Limb (tissue), 2 donors: ENCODE data around the gene BRSK1.

Experiments used
- DNase-seq, 2 donors: peaks; one replicate each; pipeline ENCODE4 v3.0.0-alpha.2; 2016; ENCODE audit errors: extremely low spot score in 2 of 2

BRSK1 gene

DNA sequence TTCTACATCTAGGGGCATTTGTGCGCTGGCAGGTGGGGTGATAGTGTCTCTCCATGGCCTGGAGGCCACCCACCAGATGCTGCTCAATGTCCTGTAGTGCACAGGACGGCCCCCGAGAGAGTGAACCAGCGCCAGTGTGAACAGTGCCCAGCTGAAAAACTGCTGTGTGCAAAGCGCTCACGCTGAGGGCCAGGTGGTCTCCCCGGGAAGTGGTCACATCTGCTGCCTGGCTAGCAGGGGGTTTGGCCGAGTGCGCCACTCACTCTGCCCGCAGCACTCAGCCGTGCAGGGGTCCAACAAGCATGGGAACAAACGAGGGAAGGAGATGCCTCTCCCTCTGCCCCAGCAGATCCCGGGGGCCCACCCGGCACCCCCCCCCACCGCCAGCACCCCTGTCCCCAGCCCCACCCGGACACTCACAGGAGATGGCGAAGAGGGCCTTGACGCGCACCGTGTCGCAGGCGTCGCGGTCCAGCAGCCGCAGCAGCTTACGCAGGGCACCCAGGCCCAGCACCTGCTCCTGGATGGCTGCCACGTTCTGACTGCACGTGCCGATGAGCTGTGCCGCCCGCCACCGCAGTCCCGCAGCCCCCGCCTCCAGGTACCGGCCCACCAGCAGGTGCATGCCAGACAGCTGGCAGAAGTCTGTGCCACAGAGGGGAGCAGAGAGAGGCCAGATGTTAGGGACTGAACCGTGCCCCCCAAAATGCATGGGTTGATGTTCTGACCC is 9.7 kb upstream of the BRSK1 start:
- no peak for DNase-seq

- no peak for DNase-seq
These were observed 7.7 kb upstream of the BRSK1 start for GRCh38 chr19:55275851-55276719.

DNA sequence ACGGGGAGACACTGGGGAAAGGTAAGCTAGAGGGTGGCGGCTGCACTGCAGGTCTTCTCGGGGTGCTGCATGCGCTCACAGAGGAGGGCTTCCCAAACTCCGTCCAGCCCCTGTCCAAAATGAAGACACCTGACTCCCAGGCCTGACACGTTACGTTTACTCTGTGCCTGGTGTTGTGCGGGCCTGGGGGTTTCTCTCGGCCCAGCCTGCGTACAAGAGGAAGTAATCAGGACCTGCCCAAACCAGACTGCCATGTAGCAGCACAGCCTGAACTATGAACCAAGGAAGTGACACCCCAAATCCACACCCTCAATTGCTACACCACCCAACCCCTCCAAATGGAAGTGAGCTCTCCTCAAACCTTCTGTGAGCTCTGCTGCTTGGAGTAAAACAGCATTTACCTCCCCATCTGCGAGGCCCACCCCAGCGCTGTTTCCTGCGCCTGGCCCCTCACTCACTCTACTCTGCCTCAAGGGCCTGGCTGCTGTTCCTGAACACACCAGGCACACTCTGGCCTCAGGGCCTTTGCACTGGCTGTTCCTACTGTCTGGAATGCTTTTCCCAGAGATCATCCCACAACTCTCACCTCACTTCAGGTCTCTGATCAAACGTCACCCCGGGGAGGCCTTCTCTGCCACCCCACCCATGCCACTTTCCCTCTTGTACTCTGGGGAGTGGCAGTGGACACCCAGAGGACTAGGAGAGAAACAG is 6.9 kb upstream of the BRSK1 start:
- DNase-seq = no peak

- DNase-seq = no peak
These were observed 6.3 kb upstream of the BRSK1 start for GRCh38 chr19:55277494-55277893.

- DNase-seq = no peak
These were observed 5.2 kb upstream of the BRSK1 start for GRCh38 chr19:55278391-55279135.

- no peak for DNase-seq
These were observed 4.5 kb upstream of the BRSK1 start for GRCh38 chr19:55279340-55279739.

DNA sequence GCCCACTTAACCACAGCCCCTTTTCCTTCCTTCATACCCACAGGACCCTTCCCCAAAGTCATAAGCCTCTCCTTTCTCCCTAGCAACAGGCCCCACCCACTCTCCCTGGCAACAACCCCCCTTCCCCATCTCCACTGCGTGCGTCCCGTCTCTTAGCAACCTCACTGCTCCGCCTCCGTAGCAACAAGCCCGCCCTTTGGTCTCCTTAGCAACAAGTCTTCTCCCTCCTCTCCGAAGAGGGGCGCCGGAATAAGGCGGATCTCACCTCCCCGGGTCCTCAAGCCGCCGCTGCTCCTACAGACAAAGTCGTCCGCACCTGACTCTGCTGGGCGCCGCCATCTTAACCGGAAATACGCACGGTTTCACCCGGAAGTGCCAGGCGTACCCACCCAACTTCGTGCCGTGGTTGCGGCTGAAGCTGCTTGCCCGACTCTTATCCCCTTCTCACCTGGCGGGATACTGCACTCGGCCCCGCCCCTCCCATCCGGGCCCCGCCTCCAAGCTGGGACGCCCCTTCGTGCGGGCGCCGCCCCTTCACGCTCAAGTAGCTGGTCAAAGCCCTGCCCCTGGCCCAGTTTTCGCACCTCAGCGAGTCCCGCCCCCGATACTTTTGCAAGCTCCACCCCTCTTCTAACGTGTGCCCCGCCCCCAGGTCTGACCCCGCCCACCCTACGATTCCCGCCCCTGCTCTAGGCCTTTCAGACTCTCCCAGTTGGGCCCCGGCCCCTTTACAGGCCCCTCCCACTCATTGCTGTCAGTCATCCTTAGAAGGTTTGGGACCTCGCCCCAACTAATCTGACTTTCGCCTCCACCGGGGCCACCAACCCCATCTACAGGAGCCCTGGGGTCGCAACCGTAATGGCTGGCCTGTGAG is 3.8 kb upstream of the BRSK1 start, which contains the start of gene HSPBP1:
Gene HSPBP1 (minus strand): TSS at position 341 of the 874 bp plus-strand sequence. CDS start 502 bp downstream, outside the sequence.
- DNase-seq = peak; percentile 95 to 96

- DNase-seq = peak in 1 of 2 donors; percentile 56
These were observed 735 bp downstream of the BRSK1 start for GRCh38 chr19:55284405-55285058.

DNA sequence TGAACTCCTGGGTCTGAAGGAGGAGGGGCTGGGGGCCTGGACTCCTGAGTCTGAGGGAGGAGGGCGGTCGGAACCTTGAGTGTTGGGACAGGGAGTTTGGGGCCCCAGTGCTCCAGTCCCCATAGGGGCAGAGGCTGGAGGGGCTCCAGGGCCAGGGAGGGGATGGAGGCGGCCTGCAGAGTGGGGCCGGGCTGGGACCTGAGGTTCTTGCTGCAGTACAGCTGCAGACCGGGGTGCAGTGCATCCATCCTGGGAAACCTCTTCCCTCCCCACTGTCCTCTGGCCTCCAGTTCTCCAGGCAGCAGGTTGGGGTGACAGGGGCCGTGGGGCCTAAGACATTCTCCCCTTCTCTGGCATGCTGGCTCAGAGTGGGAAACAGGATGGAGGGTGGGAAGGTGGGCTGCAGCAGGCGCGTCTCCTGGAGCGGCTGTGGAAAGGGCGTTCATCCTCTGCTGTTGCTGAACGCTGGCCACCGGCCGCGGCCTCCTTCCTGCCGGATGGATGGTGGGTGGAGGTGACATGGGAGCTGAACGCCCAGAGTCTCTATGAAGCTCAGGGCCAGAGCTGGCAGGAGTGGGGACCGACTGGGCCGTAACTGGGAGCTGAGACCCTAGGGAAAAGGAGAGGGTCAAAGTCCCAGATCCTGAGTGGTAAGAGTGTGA is 1.6 kb downstream of the BRSK1 start:
- no peak for DNase-seq

- DNase-seq = no peak
These were observed 3.7 kb downstream of the BRSK1 start for GRCh38 chr19:55287361-55288079.

GRCh38 chr19:55289117-55289796 is 5.5 kb downstream of the BRSK1 start:
- DNase-seq = no peak

- DNase-seq = no peak
These were observed 13.5 kb downstream of the BRSK1 start for GRCh38 chr19:55297267-55297666.

DNA sequence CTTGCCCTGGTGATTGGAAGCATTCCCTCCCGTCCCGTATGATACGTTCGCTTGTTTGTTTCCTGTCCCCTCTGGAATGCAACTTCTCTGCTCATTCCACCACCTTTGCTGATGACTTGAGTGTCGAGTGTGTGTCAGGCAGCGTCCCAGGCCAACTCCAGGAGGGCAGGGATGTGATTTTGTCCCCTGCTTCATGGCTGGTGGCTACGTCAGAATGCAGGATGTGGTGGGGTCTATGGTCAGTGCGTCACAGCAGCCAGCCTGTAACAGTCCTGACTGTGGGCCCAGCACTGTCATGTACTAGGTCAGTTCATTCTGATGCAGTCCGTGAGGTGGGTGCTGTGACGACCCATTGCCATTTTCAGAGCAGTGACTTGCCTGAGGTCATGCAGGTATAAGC is 16.2 kb downstream of the BRSK1 start:
- DNase-seq = no peak

GRCh38 chr19:55300886-55301458 is 17.2 kb downstream of the BRSK1 start:
- no peak for DNase-seq

GRCh38 chr19:55301459-55302317 is 17.9 kb downstream of the BRSK1 start:
- DNase-seq = peak; percentile 86 to 96

GRCh38 chr19:55302318-55302703 is 18.5 kb downstream of the BRSK1 start:
- no peak for DNase-seq

DNA sequence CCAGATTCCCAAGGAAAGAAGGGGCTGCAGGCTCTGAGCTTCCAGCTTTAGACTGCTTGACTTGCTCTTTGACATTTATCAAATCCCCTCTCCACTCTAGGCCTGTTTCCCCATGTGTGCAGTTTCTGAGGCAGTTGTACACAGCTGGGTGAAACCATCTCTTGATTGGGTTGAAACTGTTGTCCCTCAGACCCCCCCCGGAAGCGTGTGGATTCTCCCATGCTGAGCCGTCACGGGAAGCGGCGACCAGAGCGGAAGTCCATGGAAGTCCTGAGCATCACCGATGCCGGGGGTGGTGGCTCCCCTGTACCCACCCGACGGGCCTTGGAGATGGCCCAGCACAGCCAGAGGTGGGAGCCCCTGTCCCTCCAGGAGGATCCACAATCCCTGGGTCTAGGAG is 19.7 kb downstream of the BRSK1 start:
- no peak for DNase-seq
